ENCODE measurements around the gene CEACAM4.

Gene CEACAM4

GRCh38 chr19:41624515-41624914 lies 2.4 kb downstream of the CEACAM4 start:
- Histone ChIP-seq H3K4me2 (ENCODE audit: low read length, poor library complexity, severe bottlenecking) (no peak overlapping the region), H2AK5ac (ENCODE audit: low read length, severe bottlenecking) (no peak overlapping the region), H3K79me1 (replicated peaks; ENCODE audit: low read length, poor library complexity, severe bottlenecking) (no peaks in the 10 kb centered on the region), H2BK12ac (ENCODE audit: low read length in 2 of 2) (no peak overlapping the region), H2BK120ac (ENCODE audit: low read depth, low read length) (no peak overlapping the region), H3K27me3 (ENCODE audit: control insufficient read depth in 1 of 2, insufficient read depth in 1 of 2, low read length in 2 of 2) (peaks cover 6 to 46% of the 10 kb centered on the region in 2 experiments), H2BK5ac (ENCODE audit: low read depth, low read length, poor library complexity, severe bottlenecking) (no peak overlapping the region), H3K4me3 (ENCODE audit: insufficient read depth in 1 of 2, low read depth in 1 of 2, low read length in 2 of 2) (no peak overlapping the region), H3K27ac (ENCODE audit: low read length, poor library complexity, severe bottlenecking) (no peak overlapping the region), H3K9me3 (ENCODE audit: control insufficient read depth, low read length) (no peaks in the 10 kb centered on the region), H3K23ac (ENCODE audit: low read length in 2 of 2) (no peak overlapping the region), H3K4ac (ENCODE audit: low read depth in 1 of 2, low read length in 2 of 2) (no peak overlapping the region), H3K14ac (ENCODE audit: low read length in 2 of 2) (no peak overlapping the region), H3K4me1 (ENCODE audit: control insufficient read depth, insufficient read depth, low read depth, low read length) (no peaks in the 10 kb centered on the region), H3K9ac (ENCODE audit: low read length) (no peak overlapping the region), H3K18ac (ENCODE audit: low read depth in 1 of 2, low read length in 2 of 2) (no peak overlapping the region), H4K8ac (ENCODE audit: low read length) (no peak overlapping the region), H2BK15ac (ENCODE audit: low read depth, poor library complexity, severe bottlenecking) (no peak overlapping the region), H4K91ac (ENCODE audit: low read length) (no peak overlapping the region), H3K36me3 (ENCODE audit: control insufficient read depth in 1 of 2, insufficient read depth in 2 of 2, low read depth in 1 of 2, low read length in 2 of 2) (no peaks in the 10 kb centered on the region), H2AFZ (ENCODE audit: low read depth, low read length) (no peak overlapping the region)
- 47% methylated on average over 4 of the region's 7 CpGs for WGBS
- DNase-seq, result no peak

- Histone ChIP-seq H3K79me1 (replicated peaks; ENCODE audit: low read length, poor library complexity, severe bottlenecking) (no peaks in the 10 kb centered on the region), H4K91ac (ENCODE audit: low read length) (no peak overlapping the region), H3K14ac (ENCODE audit: low read length in 2 of 2) (no peak overlapping the region), H3K4me3 (ENCODE audit: insufficient read depth in 1 of 2, low read depth in 1 of 2, low read length in 2 of 2) (no peak overlapping the region), H3K4me2 (ENCODE audit: low read length, poor library complexity, severe bottlenecking) (no peak overlapping the region), H2BK120ac (ENCODE audit: low read depth, low read length) (no peak overlapping the region), H2BK15ac (ENCODE audit: low read depth, poor library complexity, severe bottlenecking) (no peak overlapping the region), H3K27ac (ENCODE audit: low read length, poor library complexity, severe bottlenecking) (no peak overlapping the region), H3K27me3 (ENCODE audit: control insufficient read depth in 1 of 2, insufficient read depth in 1 of 2, low read length in 2 of 2) (peaks cover 6 to 43% of the 10 kb centered on the region in 2 experiments), H2AFZ (ENCODE audit: low read depth, low read length) (no peak overlapping the region), H2BK12ac (ENCODE audit: low read length in 2 of 2) (no peak overlapping the region), H4K8ac (ENCODE audit: low read length) (no peak overlapping the region), H3K23ac (ENCODE audit: low read length in 2 of 2) (no peak overlapping the region), H2AK5ac (ENCODE audit: low read length, severe bottlenecking) (no peak overlapping the region), H3K4me1 (ENCODE audit: control insufficient read depth, insufficient read depth, low read depth, low read length) (no peaks in the 10 kb centered on the region), H3K9ac (ENCODE audit: low read length) (no peak overlapping the region), H3K9me3 (ENCODE audit: control insufficient read depth, low read length) (no peaks in the 10 kb centered on the region), H3K36me3 (ENCODE audit: control insufficient read depth in 1 of 2, insufficient read depth in 2 of 2, low read depth in 1 of 2, low read length in 2 of 2) (no peaks in the 10 kb centered on the region), H3K18ac (ENCODE audit: low read depth in 1 of 2, low read length in 2 of 2) (no peak overlapping the region), H3K4ac (ENCODE audit: low read depth in 1 of 2, low read length in 2 of 2) (no peak overlapping the region), H2BK5ac (ENCODE audit: low read depth, low read length, poor library complexity, severe bottlenecking) (no peak overlapping the region)
- DNase-seq, result no peak
- 93% methylated on average over 3 of the region's 4 CpGs for WGBS
Observed at GRCh38 chr19:41623360-41623759, 3.5 kb downstream of the CEACAM4 start.

GRCh38 chr19:41621654-41622053 lies 5.2 kb downstream of the CEACAM4 start:
- H2BK120ac ChIP-seq (ENCODE audit: low read depth, low read length), result no peak overlapping the region
- no peaks in the 10 kb centered on the region for H3K9me3 ChIP-seq (ENCODE audit: control insufficient read depth, low read length)
- no peaks in the 10 kb centered on the region for H3K79me1 ChIP-seq (replicated peaks; ENCODE audit: low read length, poor library complexity, severe bottlenecking)
- no peak overlapping the region for H3K4me3 ChIP-seq (ENCODE audit: insufficient read depth in 1 of 2, low read depth in 1 of 2, low read length in 2 of 2)
- WGBS, result 68% methylated on average over 7 of the region's 7 CpGs
- no peak overlapping the region for H3K27ac ChIP-seq (ENCODE audit: low read length, poor library complexity, severe bottlenecking)
- H2BK12ac ChIP-seq (ENCODE audit: low read length in 2 of 2), result no peak overlapping the region
- no peak overlapping the region for H4K91ac ChIP-seq (ENCODE audit: low read length)
- H2BK15ac ChIP-seq (ENCODE audit: low read depth, poor library complexity, severe bottlenecking), result no peak overlapping the region
- no peak overlapping the region for H2BK5ac ChIP-seq (ENCODE audit: low read depth, low read length, poor library complexity, severe bottlenecking)
- no peak overlapping the region for H3K14ac ChIP-seq (ENCODE audit: low read length in 2 of 2)
- no peaks in the 10 kb centered on the region for H3K4me1 ChIP-seq (ENCODE audit: control insufficient read depth, insufficient read depth, low read depth, low read length)
- H3K4me2 ChIP-seq (ENCODE audit: low read length, poor library complexity, severe bottlenecking), result no peak overlapping the region
- H3K9ac ChIP-seq (ENCODE audit: low read length), result no peak overlapping the region
- H3K23ac ChIP-seq (ENCODE audit: low read length in 2 of 2), result no peak overlapping the region
- H2AK5ac ChIP-seq (ENCODE audit: low read length, severe bottlenecking), result no peak overlapping the region
- no peak for DNase-seq
- H4K8ac ChIP-seq (ENCODE audit: low read length), result no peak overlapping the region
- no peak overlapping the region for H2AFZ ChIP-seq (ENCODE audit: low read depth, low read length)
- H3K36me3 ChIP-seq (ENCODE audit: control insufficient read depth in 1 of 2, insufficient read depth in 2 of 2, low read depth in 1 of 2, low read length in 2 of 2), result no peaks in the 10 kb centered on the region
- H3K27me3 ChIP-seq (ENCODE audit: control insufficient read depth in 1 of 2, insufficient read depth in 1 of 2, low read length in 2 of 2), result peaks cover 6 to 36% of the 10 kb centered on the region in 2 experiments
- H3K4ac ChIP-seq (ENCODE audit: low read depth in 1 of 2, low read length in 2 of 2), result no peak overlapping the region
- H3K18ac ChIP-seq (ENCODE audit: low read depth in 1 of 2, low read length in 2 of 2), result no peak overlapping the region

DNA sequence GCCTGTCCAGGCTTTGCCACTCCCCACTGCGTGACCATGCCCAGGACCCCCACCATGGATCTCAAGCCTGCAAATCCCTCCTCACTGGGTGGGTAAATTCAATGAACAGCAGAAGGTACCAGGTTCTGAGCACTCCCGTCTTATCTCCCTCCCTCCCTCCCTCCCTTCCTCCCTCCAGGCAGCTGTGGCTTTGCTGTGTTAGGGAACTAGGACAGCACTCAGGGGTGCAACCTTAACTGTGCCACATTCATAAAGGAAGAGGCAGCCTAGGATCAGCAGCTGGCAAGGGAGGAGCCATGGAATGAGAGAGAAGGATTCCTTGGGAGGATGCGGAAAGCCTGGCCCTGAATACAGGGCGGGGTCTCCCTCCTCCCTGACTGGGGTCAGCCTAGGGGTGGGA lies 5.6 kb downstream of the CEACAM4 start:
- Histone ChIP-seq H3K4me1 (ENCODE audit: control insufficient read depth, insufficient read depth, low read depth, low read length) (no peaks in the 10 kb centered on the region), H3K9me3 (ENCODE audit: control insufficient read depth, low read length) (no peaks in the 10 kb centered on the region), H2BK5ac (ENCODE audit: low read depth, low read length, poor library complexity, severe bottlenecking) (no peak overlapping the region), H3K27ac (ENCODE audit: low read length, poor library complexity, severe bottlenecking) (no peak overlapping the region), H3K4me2 (ENCODE audit: low read length, poor library complexity, severe bottlenecking) (no peak overlapping the region), H3K23ac (ENCODE audit: low read length in 2 of 2) (no peak overlapping the region), H2BK120ac (ENCODE audit: low read depth, low read length) (no peak overlapping the region), H3K4me3 (ENCODE audit: insufficient read depth in 1 of 2, low read depth in 1 of 2, low read length in 2 of 2) (no peak overlapping the region), H3K9ac (ENCODE audit: low read length) (no peak overlapping the region), H3K36me3 (ENCODE audit: control insufficient read depth in 1 of 2, insufficient read depth in 2 of 2, low read depth in 1 of 2, low read length in 2 of 2) (no peaks in the 10 kb centered on the region), H4K91ac (ENCODE audit: low read length) (no peak overlapping the region), H3K18ac (ENCODE audit: low read depth in 1 of 2, low read length in 2 of 2) (no peak overlapping the region), H3K27me3 (ENCODE audit: control insufficient read depth in 1 of 2, insufficient read depth in 1 of 2, low read length in 2 of 2) (peaks cover 6 to 33% of the 10 kb centered on the region in 2 experiments), H3K4ac (ENCODE audit: low read depth in 1 of 2, low read length in 2 of 2) (no peak overlapping the region), H3K79me1 (replicated peaks; ENCODE audit: low read length, poor library complexity, severe bottlenecking) (no peaks in the 10 kb centered on the region), H2BK15ac (ENCODE audit: low read depth, poor library complexity, severe bottlenecking) (no peak overlapping the region), H2AK5ac (ENCODE audit: low read length, severe bottlenecking) (no peak overlapping the region), H2BK12ac (ENCODE audit: low read length in 2 of 2) (no peak overlapping the region), H4K8ac (ENCODE audit: low read length) (no peak overlapping the region), H3K14ac (ENCODE audit: low read length in 2 of 2) (no peak overlapping the region), H2AFZ (ENCODE audit: low read depth, low read length) (no peak overlapping the region)
- 51% methylated on average over 3 of the region's 4 CpGs for WGBS
- no peak for DNase-seq
